SKM-1 treated with dmso at 0.1 percent for 144 hours (cell line): ENCODE measurements around the gene KIF26A.
"Not testable (repeated sequence)": the region's sequence is repeated elsewhere in the genome, so short reads cannot be mapped to it uniquely, and the experiment has no call there.

Source experiments
- DNase-seq: peaks from one replicate; lab custom pipeline; 2025; ENCODE audit not compliant: unreplicated experiment; lab: John Stamatoyannopoulos, UW

KIF26A gene

GRCh38 chr14:104221071-104221625 is 82.8 kb downstream of the KIF26A start:
- DNase-seq, result no peak

GRCh38 chr14:104221636-104222369 is 83.4 kb downstream of the KIF26A start:
- no peak for DNase-seq

- no peak for DNase-seq
These were observed 84.1 kb downstream of the KIF26A start for GRCh38 chr14:104222396-104223036.

GRCh38 chr14:104223101-104224041 is 85.0 kb downstream of the KIF26A start:
- no peak for DNase-seq

- DNase-seq, result no peak
These were observed 85.7 kb downstream of the KIF26A start for GRCh38 chr14:104224131-104224505.

- no peak for DNase-seq
These were observed 86.3 kb downstream of the KIF26A start for GRCh38 chr14:104224506-104225277.

GRCh38 chr14:104225278-104226190 is 87.1 kb downstream of the KIF26A start:
- DNase-seq, result not testable (repeated sequence)

- no peak for DNase-seq
These were observed 88.3 kb downstream of the KIF26A start for GRCh38 chr14:104226421-104227383.

- DNase-seq, result no peak
These were observed 89.4 kb downstream of the KIF26A start for GRCh38 chr14:104227806-104228205.

GRCh38 chr14:104228221-104228620 is 89.8 kb downstream of the KIF26A start:
- DNase-seq, result no peak

GRCh38 chr14:104228716-104229533 is 90.5 kb downstream of the KIF26A start:
- no peak for DNase-seq

- no peak for DNase-seq
These were observed 91.2 kb downstream of the KIF26A start for GRCh38 chr14:104229534-104230055.

- DNase-seq, result no peak
These were observed 91.9 kb downstream of the KIF26A start for GRCh38 chr14:104230119-104230815.
